SHP77 treated with DMSO at 0.1 percent for 48 hours (cell line): Measurements from ENCODE around the gene CDH10.

Experiments
- DNase-seq: peaks from one replicate; lab custom pipeline; 2025; lab: John Stamatoyannopoulos, UW

The CDH10 gene

DNA sequence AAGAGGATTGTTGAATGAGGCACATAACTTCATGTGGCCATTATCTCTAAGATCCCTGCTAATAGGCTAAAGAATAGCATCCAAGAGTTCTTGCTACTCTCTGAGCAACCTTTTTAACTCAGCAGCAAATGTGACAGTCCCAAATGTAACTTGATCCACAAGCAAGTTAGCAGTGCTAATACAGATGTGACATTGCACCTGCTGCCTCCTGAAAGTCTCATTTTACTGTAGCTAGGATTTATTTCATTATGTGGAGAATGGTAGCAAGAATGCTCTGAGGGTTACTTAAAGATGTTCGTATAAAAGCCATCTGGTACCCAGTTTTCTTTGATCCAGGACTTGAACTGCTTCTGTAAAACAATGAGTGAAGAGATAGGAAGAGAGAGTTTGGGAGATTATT is 45.8 kb downstream of the CDH10 start:
- no peak for DNase-seq

DNA sequence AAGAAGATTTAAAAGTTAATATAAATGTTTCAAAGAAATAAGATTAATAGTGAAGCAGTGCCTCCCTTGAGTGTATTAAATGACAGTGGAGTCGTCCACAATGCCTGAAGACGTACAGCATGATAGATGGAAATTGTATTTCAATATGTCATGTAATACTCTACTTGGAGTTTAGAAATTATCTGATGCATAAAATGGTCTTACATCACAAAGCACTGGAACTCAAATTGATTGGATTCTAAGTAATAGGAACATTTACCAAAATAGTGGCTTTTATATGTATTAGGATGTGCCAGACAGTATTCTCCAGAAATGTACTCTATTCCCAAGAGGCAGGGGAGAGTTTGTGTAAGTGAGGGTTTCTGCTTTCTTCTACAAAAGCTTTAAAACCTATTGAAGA is 49.4 kb downstream of the CDH10 start:
- DNase-seq, result no peak

DNA sequence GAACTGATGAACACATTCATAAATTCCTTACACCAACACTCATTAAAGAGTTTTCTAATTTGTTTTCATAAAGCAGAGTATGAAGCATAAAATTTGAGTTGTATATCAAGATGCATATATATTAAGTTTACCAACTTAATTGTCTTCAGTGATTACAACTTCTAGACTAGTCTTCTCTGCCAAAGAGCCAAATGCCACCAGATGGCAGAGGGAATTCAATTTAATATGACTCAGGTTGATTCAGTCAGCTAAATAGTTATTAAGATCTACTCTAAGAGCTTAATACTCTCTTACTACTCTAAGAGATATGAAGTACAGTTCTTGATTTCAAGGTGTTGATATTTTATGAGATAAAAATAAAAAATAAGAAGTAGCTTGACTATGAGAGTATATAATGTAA is 53.4 kb downstream of the CDH10 start:
- DNase-seq, result no peak

GRCh38 chr5:24589566-24589965 is 55.2 kb downstream of the CDH10 start:
- no peak for DNase-seq

GRCh38 chr5:24585751-24586150 is 59.0 kb downstream of the CDH10 start:
- no peak for DNase-seq

DNA sequence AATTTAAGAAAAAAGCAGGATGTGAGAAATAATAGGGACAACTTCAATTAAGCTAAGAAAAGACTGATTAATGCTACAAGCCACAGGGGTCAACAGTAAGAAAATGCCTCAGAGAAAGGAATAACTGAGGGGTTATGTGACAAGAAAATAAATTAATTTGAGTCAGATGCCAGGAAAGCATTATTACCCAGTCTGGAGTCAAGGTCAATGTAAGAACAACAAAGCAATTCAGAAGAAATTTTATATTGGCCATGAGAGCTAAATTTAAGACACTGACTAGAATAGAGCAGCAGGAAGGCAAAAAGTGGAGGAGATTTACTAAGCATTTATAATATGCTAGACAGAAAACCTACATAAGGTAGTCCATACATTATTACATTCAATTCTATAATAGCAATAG is 73.5 kb downstream of the CDH10 start:
- DNase-seq, result no peak

DNA sequence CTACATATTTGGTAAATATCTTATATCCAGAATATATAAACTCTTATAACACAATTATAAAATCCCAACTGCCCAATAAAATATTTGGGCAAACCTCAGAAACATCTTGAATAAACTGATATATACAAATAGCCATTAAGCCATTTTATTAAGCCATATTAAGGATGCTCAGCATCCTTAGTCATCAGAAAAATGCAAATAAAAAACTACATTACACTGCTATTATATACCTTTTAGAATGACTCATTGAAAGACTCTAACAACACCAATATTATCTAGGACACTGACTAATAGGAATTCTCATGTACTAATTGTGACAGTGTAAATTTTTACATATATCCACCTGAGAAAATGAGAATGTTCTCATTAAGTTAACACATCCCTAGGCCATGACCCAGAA is 77.8 kb downstream of the CDH10 start:
- no peak for DNase-seq

GRCh38 chr5:24555229-24555628 is 89.5 kb downstream of the CDH10 start:
- DNase-seq, result peak; percentile 95

DNA sequence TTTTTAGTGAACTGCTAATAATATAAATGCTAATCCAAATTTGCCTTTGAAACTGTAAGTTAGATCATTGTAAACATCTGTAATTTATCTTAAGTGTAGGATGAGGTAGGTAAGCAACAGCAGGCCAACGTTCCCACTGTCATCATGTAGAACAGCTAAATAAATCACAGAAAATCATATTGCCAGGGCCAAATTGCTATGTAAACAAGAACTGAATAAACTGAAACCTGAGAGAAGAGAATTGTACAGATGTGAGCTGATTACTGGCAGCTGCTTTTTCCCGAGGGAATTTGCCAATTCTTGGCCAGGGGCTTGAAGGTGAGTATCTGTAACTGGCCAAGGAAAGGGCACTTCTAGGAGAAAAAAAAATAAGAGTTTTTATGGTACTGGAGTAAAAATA is 97.6 kb downstream of the CDH10 start:
- peak; percentile 99 for DNase-seq

DNA sequence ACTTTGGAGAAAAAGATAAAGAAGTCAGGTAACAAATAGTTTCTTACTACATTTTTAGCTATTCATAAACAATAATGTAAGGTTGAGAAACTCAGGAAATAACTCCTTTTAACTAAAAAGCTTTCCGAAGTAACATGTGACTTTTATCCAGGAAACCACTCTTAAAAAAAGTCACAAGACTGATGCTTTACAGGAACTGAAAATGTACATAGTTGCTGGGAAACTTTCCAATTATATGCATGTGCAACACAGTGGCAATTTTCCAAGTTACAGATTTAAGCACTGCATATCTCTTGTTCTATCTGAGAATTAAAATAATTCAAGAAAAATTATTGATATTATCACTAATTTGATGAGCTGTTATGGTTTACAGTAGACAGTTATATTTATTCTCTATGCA is 105.2 kb downstream of the CDH10 start:
- DNase-seq, result no peak

DNA sequence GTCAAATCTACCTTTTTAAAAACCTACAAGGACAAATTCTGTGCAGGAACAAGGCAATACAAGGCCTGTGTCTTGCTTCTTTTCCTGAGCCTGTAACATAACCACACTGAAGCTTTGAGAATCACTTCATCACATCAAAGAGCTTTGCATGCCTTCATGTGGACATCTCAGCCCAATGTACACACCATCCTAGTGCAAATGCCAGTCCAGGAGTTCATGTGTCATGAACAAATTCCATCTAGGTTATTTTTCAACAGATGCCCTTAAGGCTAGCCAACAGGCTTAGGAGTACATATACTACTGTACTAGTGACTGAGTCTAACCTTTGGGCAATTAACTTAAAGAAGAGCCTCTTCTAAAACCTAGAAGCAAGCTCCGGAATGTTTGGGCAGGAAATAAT is 106.4 kb downstream of the CDH10 start:
- no peak for DNase-seq

DNA sequence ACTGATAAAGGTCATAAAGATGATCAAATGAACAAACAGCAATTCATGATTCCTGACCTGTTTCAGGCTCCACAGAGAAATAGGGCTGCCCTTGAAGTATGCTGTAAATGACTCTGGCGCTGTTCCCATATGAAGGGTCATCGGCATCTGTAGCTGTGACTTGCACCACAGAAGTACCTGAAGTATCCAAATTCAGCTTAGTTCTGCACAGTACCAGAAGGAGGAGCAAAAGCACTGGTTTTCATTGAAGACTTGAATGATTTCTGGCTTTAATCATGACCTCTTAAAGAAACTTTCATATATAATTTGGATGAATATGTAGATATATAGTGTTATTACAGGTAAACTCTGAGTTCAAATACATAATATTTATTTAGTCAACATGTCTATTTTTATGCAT is 109.1 kb downstream of the CDH10 start:
- peak; percentile 98 for DNase-seq

GRCh38 chr5:24530906-24531305 is 113.9 kb downstream of the CDH10 start:
- no peak for DNase-seq

GRCh38 chr5:24525414-24525813 is 119.4 kb downstream of the CDH10 start:
- no peak for DNase-seq

DNA sequence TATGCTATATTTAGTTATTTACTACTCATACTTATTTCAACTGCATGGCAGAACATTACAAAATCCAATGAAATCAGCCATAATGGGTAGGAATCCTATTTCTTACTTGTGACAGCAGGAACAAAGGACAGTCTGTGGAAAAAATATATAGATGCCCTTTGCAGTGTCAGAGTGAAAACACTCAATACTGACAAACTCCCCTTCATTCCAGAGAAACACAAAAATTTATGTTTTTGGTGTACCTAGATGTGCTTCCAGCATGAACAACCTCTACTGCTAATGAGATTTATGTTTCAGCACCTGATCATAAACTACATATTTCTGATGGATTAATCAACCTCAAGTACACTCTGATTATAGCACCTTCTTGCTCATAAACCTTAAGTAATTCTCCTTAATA is 132.4 kb downstream of the CDH10 start:
- no peak for DNase-seq

DNA sequence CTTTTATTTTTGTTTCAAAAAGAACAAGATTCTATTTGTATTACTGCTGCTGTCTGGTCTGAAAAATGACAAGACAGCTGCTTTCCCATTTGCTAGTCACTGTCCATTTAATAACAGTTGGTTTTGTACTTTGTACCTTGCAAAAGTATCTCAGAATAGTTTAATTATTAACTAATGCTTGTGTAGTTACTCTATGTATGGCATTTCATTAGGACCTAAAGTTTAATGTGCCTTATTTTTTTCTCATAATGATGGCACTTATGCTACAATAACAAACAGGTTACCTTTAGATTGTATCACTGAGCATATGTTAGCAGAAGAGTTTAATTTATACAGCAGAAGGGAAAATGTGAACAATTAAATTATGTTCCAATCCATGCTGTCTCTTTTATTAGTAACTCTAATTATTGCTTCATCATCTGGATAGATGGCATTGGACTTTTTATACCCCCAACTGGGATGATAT is 134.2 kb downstream of the CDH10 start:
- no peak for DNase-seq

- DNase-seq, result no peak
Measured at GRCh38 chr5:24509943-24510342, 134.8 kb downstream of the CDH10 start.

- DNase-seq, result no peak
Measured at GRCh38 chr5:24505258-24505657, 139.5 kb downstream of the CDH10 start.

- DNase-seq, result no peak
Measured at GRCh38 chr5:24497591-24498157, 147.1 kb downstream of the CDH10 start.

GRCh38 chr5:24497145-24497544 is 147.6 kb downstream of the CDH10 start:
- DNase-seq, result no peak

DNA sequence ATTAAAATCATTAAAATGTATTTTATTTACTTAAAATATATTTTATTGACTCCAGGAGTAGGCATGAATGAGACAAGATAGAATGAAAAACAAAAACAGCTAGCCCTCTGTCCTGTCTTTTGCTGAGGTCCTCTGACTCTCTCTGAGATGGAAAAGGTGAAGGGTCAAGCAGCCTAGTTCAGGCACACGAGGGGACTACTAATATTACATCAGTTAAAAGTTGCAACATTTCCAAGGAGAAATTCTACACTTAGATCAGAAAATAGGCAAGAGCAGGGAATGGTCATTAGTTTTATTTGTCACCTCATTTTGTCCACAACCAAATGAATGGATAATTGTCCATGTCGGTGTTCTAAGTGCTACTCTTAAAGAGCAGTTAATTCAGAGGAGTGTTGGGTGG is 148.5 kb downstream of the CDH10 start:
- no peak for DNase-seq

DNA sequence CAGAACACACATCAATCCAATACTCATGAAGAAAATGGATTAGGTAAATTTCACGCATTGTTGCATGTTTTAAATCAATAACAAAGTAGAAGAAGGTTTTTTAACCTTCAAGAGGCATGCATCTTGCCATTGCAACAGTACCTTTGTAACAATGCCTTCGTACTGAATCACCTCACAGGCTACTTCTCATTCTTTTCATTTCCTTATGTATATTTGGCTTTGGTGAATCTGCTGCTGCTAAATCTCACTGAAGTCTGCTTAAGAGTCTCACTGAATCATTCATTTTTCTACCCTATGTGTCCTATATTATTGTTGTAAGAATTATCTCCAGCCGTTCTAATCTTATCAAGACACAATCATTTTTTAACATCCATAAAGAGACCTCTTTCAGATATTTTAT is 152.5 kb downstream of the CDH10 start:
- no peak for DNase-seq

DNA sequence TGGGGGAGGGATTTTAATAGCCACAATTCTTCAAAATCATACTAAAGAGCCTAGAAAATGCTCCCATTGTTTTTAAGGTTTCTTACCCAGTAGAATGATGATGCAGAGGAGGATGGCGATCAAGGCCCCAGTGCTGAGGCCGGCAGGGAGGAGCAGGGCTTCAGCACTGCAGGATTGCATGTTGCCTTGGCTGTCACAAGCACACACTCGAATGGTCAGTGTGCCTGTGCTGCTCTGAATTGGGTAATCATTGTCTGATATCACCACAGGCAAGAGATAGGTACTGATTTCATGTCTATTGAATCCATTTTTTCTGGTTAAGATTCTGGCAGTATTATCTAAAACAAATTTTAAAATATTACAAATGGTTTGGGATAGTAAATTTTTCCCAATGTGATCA is 153.3 kb downstream of the CDH10 start:
- no peak for DNase-seq

DNA sequence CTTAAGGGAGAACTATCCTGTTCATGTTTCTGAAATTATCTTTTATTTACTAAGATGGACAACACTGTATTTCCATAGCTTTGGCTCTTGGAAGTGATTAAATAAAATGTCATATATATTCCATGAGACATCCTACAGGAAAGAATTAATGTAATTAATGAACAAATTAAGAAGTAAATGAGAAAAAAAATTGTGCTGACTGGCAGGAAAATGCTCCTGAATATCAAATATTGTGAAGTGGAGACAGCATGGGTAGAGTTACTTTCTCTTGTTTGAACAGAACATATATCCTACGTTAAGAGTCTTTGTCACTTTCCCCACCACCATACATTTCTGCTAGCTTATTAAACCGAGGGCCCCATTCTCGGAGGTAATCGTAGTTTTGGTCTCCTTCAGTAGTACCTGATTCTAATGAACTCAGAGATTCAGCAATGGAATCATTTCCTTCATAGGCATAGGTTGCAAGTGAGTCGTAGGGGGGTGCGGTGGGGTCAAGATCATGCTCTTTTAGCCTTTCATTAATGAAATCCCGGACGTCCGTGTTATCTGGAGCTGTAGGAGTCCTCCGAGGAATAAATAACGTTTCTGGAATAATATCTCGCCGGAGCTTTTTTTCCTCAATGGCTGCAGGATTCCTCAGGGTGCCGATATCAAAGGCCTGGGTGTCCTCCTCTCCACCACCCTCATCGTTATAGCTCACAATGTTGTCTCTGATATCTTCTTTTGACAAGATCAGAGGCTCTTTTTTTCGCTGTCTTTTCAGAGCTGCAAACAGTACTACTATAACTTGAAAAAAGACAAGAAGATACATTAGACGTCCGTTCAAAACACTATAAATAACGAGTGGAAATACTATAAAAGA is 157.2 kb downstream of the CDH10 start:
- no peak for DNase-seq
